Stromal cell of bone marrow (primary cell): ENCODE measurements around the gene ALB.

ENCODE experiments used
- DNase-seq: peaks from one replicate; pipeline ENCODE4 v3.0.0-alpha.2; 2012; ENCODE audit warnings: low read depth

Gene ALB

DNA sequence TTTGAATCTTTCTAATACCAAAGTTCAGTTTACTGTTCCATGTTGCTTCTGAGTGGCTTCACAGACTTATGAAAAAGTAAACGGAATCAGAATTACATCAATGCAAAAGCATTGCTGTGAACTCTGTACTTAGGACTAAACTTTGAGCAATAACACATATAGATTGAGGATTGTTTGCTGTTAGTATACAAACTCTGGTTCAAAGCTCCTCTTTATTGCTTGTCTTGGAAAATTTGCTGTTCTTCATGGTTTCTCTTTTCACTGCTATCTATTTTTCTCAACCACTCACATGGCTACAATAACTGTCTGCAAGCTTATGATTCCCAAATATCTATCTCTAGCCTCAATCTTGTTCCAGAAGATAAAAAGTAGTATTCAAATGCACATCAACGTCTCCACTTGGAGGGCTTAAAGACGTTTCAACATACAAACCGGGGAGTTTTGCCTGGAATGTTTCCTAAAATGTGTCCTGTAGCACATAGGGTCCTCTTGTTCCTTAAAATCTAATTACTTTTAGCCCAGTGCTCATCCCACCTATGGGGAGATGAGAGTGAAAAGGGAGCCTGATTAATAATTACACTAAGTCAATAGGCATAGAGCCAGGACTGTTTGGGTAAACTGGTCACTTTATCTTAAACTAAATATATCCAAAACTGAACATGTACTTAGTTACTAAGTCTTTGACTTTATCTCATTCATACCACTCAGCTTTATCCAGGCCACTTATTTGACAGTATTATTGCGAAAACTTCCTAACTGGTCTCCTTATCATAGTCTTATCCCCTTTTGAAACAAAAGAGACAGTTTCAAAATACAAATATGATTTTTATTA, 28.3 kb downstream of the ALB start:
- DNase-seq: no peak

- no peak for DNase-seq
Observed at GRCh38 chr4:73433140-73433539, 29.1 kb downstream of the ALB start.

GRCh38 chr4:73434311-73434710, 30.2 kb downstream of the ALB start:
- no peak for DNase-seq

- no peak for DNase-seq
Observed at GRCh38 chr4:73435984-73436383, 31.9 kb downstream of the ALB start, which contains the start of gene AFP. Gene AFP (plus strand): TSS chr4:73436221. CDS start chr4:73436263, 42 bp downstream.

DNA sequence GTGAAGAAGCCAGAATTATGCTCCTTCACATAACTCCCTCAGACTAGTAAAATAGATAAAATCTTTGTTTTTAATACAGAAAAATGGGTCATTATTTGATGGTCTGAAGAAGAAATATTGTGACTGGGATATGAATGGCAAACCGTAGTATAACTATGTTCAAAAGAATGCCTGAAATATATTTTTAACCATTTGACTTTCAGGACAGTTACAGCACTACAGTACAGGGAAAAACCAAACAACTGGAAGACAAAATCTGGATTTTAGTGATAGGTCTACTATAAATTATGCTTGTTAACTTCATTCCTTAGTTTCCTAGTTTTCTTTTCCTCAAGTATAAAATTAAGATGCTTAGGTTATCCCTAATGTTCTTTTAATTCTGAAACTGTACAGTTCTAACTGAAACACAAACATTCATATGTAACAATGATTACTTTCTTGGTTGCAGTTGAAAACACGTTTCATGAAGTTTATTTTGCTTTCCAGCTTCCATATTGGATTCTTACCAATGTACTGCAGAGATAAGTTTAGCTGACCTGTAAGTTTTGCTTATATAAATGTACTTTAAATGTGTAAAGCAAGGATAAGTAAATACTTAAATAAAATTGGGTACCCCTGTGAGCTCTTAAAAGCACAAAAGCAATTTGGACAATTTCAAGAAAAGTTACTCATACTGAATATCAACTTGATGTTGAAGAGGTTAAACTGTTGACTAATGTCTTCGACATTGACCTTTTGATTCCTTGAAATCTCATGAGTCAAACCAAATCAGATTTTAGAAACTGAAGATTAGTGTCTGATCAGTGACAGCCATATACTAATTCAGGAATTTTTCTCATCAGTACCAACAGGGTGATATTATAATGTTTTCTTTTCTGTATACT, 32.8 kb downstream of the ALB start:
- no peak for DNase-seq

GRCh38 chr4:73437558-73437956, 33.5 kb downstream of the ALB start:
- no peak for DNase-seq

DNA sequence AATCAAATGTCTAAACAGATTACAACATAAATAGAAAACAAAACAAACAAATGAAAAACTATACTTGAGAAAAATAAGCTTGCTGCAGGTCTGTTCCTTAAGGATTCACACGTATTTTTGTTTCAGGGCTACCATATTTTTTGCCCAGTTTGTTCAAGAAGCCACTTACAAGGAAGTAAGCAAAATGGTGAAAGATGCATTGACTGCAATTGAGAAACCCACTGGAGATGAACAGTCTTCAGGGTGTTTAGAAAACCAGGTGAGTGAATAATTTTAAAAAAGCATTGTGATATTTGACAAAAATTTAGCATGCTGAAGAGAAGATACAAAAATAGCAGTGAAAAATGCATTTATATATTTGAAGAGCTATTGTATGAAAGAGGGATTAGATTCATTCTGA, 34.0 kb downstream of the ALB start:
- no peak for DNase-seq

- DNase-seq: no peak
Observed at GRCh38 chr4:73438582-73439215, 34.6 kb downstream of the ALB start.

- DNase-seq: no peak
Observed at GRCh38 chr4:73439445-73439844, 35.4 kb downstream of the ALB start.

- no peak for DNase-seq
Observed at GRCh38 chr4:73439991-73440390, 35.9 kb downstream of the ALB start.

GRCh38 chr4:73440653-73441052, 36.6 kb downstream of the ALB start:
- no peak for DNase-seq

DNA sequence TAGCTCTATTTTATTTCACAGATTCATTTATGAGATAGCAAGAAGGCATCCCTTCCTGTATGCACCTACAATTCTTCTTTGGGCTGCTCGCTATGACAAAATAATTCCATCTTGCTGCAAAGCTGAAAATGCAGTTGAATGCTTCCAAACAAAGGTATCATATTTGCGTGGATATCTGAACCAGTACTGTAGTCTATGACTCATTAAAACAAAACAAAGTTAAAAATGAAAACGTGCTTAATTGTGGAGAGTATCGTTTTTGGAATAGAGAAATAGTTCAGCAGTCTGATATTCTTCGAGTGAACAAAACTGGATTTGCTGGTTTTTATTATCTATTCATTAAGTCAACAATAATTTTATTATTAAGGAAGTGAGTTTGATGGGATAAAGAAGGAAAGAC, 38.2 kb downstream of the ALB start:
- no peak for DNase-seq

GRCh38 chr4:73443224-73443623, 39.1 kb downstream of the ALB start:
- no peak for DNase-seq

DNA sequence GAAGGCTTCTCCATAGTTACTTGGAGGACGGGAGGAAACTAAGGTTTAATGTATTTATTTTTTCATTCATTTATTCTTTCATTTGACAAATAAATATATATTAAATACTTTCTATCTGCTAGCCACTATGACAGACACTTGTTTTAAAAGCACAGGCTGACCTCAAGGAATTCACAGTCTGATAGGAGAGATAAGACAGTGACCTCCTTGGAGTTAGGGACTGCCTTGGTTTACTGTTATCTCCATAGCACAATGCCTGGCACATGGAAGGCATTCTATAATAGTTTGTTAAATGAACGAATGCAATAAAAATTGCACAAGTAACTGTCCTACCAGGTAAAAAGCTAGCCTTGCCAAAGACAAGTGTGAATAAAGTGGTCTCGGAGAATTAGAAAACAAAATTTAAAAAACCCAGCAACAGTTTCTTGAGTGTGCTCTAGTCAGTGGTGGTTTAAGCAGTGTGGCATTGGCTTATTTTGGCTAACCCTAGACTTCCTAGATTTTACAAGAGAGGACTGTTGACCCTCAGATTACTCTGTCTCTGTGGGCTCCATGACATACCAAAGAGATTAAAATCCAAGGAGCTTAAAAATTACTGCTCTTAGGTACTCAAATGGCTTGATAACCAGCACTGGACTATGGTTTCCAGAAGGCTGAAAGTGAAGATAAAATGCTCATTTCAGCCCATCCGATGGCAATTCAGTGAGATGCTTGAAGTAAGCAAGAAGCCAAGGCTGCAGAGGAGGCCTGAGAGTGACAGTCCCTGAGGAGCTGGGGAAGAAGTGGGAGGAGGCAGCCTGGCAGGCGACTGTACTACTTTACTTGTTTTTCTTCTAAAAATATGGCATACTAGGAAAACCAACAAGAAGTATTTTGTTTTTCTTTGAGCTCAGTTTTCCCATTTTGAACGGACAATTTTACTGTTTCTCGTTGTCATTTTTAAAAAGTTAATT, 41.6 kb downstream of the ALB start:
- DNase-seq: no peak

DNA sequence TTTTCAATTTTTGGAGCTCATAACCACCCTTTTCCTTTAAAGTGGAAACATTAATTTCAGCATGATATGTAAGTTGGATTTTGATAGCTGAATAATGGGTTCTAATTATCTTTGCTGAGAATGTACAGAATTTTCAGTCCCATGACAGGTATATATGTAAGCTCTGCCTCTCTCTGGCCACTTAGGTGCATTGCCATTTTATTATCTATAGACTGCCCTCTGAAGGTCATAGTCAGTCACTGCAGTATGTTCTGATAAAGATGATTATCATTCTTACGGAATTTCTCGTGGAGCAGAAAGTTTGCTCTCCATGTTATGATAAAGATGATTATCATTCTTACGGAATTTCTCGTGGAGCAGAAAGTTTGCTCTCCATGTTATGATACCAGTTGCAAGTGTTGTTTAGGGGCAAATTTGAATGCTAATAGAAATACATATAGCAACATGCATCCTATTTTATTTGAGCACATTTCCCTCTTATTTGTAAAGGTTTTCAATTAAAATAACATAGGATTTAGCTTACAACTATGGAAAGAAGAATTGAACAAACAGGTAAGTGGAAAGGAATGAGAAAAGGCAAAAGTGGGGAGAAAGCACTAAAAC, 42.4 kb downstream of the ALB start:
- peak; percentile 16 for DNase-seq

DNA sequence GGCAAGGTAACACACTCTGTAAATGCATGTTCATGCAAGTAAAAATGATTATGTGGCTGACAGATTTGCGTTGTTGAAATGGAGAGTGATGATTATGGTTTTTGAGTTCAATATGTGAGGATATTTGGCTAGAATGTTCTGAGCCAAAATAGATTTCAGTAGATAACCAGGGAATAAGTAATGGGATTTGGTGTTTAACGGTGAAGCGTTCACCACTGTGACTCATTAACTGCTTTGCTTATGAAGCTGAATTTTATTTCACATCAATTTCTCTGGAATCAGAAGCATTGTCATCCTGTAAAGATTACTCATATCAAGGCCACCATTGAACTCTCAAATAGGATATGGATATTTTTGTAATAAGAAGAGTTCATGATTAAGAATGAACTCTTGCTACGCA, 43.6 kb downstream of the ALB start:
- no peak for DNase-seq

DNA sequence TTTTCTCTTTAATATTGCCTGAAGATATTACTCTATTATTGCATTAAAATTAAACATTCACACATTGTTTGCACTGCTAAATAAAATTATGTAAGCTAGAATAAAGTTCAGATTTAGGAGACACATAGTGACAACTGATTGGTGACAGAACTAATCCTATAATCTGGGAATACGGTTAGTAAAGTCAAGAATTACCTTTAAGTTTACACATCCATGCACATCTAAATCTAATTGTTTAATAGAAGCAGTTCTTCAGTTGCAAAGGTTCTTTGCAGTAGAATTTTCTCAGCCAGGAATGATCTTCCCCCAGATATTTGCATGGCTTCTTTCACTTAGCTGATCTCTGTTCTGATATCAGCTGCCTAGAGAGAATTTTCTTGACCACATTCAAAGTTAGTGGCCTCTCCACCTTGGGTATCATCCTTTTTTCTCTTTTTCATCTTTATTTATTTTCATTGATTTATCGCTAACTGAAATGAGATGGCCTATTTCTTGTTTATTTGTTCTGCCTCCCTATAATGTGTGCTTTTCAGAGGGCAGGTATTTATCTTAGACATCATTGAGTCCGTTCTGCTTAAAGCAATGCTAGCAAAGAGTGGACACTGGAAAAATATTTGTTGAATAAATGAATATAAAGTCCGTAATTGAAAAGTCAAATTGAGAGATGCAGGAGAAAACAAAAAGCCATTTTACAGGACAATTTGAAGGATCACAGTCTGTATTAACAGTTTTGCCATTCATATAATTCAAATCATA, 44.5 kb downstream of the ALB start:
- no peak for DNase-seq

GRCh38 chr4:73450398-73451004, 46.4 kb downstream of the ALB start:
- DNase-seq: peak; percentile 80

- no peak for DNase-seq
Observed at GRCh38 chr4:73451404-73451803, 47.3 kb downstream of the ALB start.
